ENCODE results near the gene CDKL4. TPM values are rescaled to one million over a fixed set of nuclear protein-coding genes. Genes with fewer than 3 reads are reported as not detected.

Gene CDKL4
- polyA plus RNA-seq, 3 donors, result not detected

DNA sequence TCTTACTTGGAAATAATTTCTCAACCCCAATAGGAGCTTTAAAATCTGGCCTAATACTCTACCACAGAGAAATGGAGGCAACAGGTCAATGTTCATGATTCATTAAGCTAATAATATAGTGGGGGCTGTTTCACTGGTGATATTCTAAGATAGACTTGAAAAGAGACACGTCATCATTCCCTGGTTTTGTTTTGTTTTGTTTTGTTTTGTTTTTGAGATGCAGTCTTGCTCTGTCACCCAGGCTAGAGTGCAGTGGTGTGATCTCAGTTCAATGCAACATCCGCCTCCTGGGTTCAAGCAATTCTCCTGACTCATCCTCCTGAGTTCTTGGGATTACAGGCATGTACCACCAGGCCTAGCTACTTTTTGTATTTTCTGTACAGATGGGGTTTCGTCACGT, 85.4 kb downstream of the CDKL4 start:
- no peaks in the 10 kb centered on the region for H4K20me1 ChIP-seq (ENCODE audit: insufficient read depth, low read length)
- Mint-ChIP-seq H3K4me1 (no peaks in the 10 kb centered on the region), H3K27ac (peak overlapping the region in 1 of 7 donors; percentile 17), H3K27me3 (ENCODE audit: low read depth in 3 of 3) (peaks cover 0 to 1% (median 0%) of the 10 kb centered on the region in 3 donors), H3K4me3 (no peak overlapping the region), H3K9me3 (no peaks in the 10 kb centered on the region), H3K36me3 (no peaks in the 10 kb centered on the region)
- H3K9ac ChIP-seq (ENCODE audit: insufficient read depth, low read length, poor library complexity, severe bottlenecking), result no peak overlapping the region
- intact Hi-C loops (cut with micrococcal nuclease), result no loop called here
- no CpG with 5 or more reads among the region's 4 CpGs for WGBS (ENCODE audit: insufficient coverage)
- H3K79me2 ChIP-seq (ENCODE audit: insufficient read depth, low read length), result no peaks in the 10 kb centered on the region
- H3K4me2 ChIP-seq (replicated peaks; ENCODE audit: extremely low read depth, low read length, poor library complexity, severe bottlenecking), result no peak overlapping the region
- DNase-seq, result no peak
- no peaks in the 10 kb centered on the region for H3K27me3 ChIP-seq (ENCODE audit: control insufficient read depth in 2 of 2, insufficient read depth in 2 of 2, low read length in 2 of 2)
- H3K36me3 ChIP-seq (replicated peaks in 1 of 2; ENCODE audit: control insufficient read depth in 1 of 2, insufficient read depth in 2 of 2, low read length in 2 of 2), result no peaks in the 10 kb centered on the region
- TF ChIP-seq, protein P1, sequence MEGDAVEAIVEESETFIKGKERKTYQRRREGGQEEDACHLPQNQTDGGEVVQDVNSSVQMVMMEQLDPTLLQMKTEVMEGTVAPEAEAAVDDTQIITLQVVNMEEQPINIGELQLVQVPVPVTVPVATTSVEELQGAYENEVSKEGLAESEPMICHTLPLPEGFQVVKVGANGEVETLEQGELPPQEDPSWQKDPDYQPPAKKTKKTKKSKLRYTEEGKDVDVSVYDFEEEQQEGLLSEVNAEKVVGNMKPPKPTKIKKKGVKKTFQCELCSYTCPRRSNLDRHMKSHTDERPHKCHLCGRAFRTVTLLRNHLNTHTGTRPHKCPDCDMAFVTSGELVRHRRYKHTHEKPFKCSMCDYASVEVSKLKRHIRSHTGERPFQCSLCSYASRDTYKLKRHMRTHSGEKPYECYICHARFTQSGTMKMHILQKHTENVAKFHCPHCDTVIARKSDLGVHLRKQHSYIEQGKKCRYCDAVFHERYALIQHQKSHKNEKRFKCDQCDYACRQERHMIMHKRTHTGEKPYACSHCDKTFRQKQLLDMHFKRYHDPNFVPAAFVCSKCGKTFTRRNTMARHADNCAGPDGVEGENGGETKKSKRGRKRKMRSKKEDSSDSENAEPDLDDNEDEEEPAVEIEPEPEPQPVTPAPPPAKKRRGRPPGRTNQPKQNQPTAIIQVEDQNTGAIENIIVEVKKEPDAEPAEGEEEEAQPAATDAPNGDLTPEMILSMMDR (IDR thresholded peaks at IDR 0.05), result no peak
- no peaks in the 10 kb centered on the region for H3K4me1 ChIP-seq (ENCODE audit: control insufficient read depth in 1 of 2, insufficient read depth in 2 of 2, low read length in 2 of 2)
- no peak overlapping the region for H2AFZ ChIP-seq (ENCODE audit: insufficient read depth, low read depth, low read length, poor library complexity, severe bottlenecking)
- no peak overlapping the region for H3K4me3 ChIP-seq (replicated peaks in 1 of 3; ENCODE audit: low read depth in 2 of 3, low read length in 3 of 3)
- H3K9me3 ChIP-seq (replicated peaks in 1 of 2; ENCODE audit: control insufficient read depth in 1 of 2, insufficient read depth in 1 of 2, low read length in 2 of 2), result no peaks in the 10 kb centered on the region
- H3K27ac ChIP-seq (ENCODE audit: low read depth in 1 of 2, low read length in 2 of 2), result no peak overlapping the region

DNA sequence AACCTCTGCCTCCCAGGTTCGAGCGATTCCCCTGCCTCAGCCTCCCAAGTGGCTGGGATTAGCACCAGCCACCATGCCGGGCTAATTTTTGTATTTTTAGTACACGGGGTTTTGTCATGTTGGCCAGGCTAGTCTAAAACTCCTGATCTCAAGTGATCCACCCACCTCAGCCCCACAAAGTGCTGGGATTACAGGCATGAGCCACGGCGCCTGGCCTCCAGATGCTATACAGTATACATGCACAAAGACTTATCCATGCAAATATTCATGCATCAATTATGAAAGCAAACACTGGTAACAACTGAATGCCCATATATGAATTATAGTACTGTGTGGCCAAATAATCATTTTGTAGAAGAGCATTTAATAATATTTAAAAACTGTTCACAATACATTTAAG, 86.9 kb downstream of the CDKL4 start:
- Mint-ChIP-seq H3K27ac (no peak overlapping the region), H3K9me3 (no peaks in the 10 kb centered on the region), H3K36me3 (no peaks in the 10 kb centered on the region), H3K4me3 (no peak overlapping the region), H3K4me1 (no peaks in the 10 kb centered on the region), H3K27me3 (ENCODE audit: low read depth in 3 of 3) (peaks cover 0 to 2% (median 1%) of the 10 kb centered on the region in 3 donors)
- H3K9ac ChIP-seq (ENCODE audit: insufficient read depth, low read length, poor library complexity, severe bottlenecking), result no peak overlapping the region
- intact Hi-C loops (cut with micrococcal nuclease), result no loop called here
- H3K9me3 ChIP-seq (replicated peaks in 1 of 2; ENCODE audit: control insufficient read depth in 1 of 2, insufficient read depth in 1 of 2, low read length in 2 of 2), result no peaks in the 10 kb centered on the region
- TF ChIP-seq, protein P1 (IDR thresholded peaks at IDR 0.05), result no peak
- H3K4me1 ChIP-seq (ENCODE audit: control insufficient read depth in 1 of 2, insufficient read depth in 2 of 2, low read length in 2 of 2), result no peaks in the 10 kb centered on the region
- no peak overlapping the region for H2AFZ ChIP-seq (ENCODE audit: insufficient read depth, low read depth, low read length, poor library complexity, severe bottlenecking)
- no peak for DNase-seq
- H3K36me3 ChIP-seq (replicated peaks in 1 of 2; ENCODE audit: control insufficient read depth in 1 of 2, insufficient read depth in 2 of 2, low read length in 2 of 2), result no peaks in the 10 kb centered on the region
- no peaks in the 10 kb centered on the region for H3K27me3 ChIP-seq (ENCODE audit: control insufficient read depth in 2 of 2, insufficient read depth in 2 of 2, low read length in 2 of 2)
- 93% methylated on average over 3 of the region's 6 CpGs for WGBS (ENCODE audit: insufficient coverage)
- no peak overlapping the region for H3K4me2 ChIP-seq (replicated peaks; ENCODE audit: extremely low read depth, low read length, poor library complexity, severe bottlenecking)
- no peaks in the 10 kb centered on the region for H4K20me1 ChIP-seq (ENCODE audit: insufficient read depth, low read length)
- H3K79me2 ChIP-seq (ENCODE audit: insufficient read depth, low read length), result no peaks in the 10 kb centered on the region
- H3K27ac ChIP-seq (ENCODE audit: low read depth in 1 of 2, low read length in 2 of 2), result no peak overlapping the region
- H3K4me3 ChIP-seq (replicated peaks in 1 of 3; ENCODE audit: low read depth in 2 of 3, low read length in 3 of 3), result no peak overlapping the region

All from CD14-positive monocyte (primary cell).